Activated effector memory CD4-positive, alpha-beta T cell treated with anti-CD3 and anti-CD28 coated beads, Interleukin-2, amount 50 U/mL, for 16 hours (primary cell): Measurements from ENCODE around the gene TACR2.

Source experiments
- DNase-seq: peaks from one replicate; pipeline ENCODE4 v3.0.0-alpha.2; 2020

TACR2 gene

GRCh38 chr10:69416695-69417094, at the start of gene TACR2:
TACR2 (minus strand) TSS chr10:69416918; CDS start chr10:69416323, 595 bp downstream.
- DNase-seq, result no peak

GRCh38 chr10:69466158-69466490, 49.4 kb upstream of the TACR2 start:
- no peak for DNase-seq

GRCh38 chr10:69465457-69466157, 48.9 kb upstream of the TACR2 start:
- no peak for DNase-seq

GRCh38 chr10:69464801-69465401, 48.2 kb upstream of the TACR2 start:
- DNase-seq, result no peak

- DNase-seq, result no peak
Observed at GRCh38 chr10:69464401-69464800, 47.7 kb upstream of the TACR2 start.

GRCh38 chr10:69463886-69464285, 47.2 kb upstream of the TACR2 start:
- DNase-seq, result no peak

GRCh38 chr10:69461243-69462025, 44.7 kb upstream of the TACR2 start:
- no peak for DNase-seq

GRCh38 chr10:69460576-69461242, 44.0 kb upstream of the TACR2 start:
- no peak for DNase-seq

GRCh38 chr10:69459893-69460575, 43.3 kb upstream of the TACR2 start:
- no peak for DNase-seq

- no peak for DNase-seq
Observed at GRCh38 chr10:69459101-69459790, 42.5 kb upstream of the TACR2 start.

GRCh38 chr10:69458430-69459100, 41.8 kb upstream of the TACR2 start:
- DNase-seq, result no peak

- DNase-seq, result no peak
Observed at GRCh38 chr10:69457771-69458237, 41.1 kb upstream of the TACR2 start.

- DNase-seq, result no peak
Observed at GRCh38 chr10:69456880-69457693, 40.4 kb upstream of the TACR2 start.

- DNase-seq, result no peak
Observed at GRCh38 chr10:69455006-69455763, 38.5 kb upstream of the TACR2 start.

- DNase-seq, result no peak
Observed at GRCh38 chr10:69453795-69454194, 37.1 kb upstream of the TACR2 start.

GRCh38 chr10:69452676-69453415, 36.1 kb upstream of the TACR2 start:
- no peak for DNase-seq

GRCh38 chr10:69451784-69452251, 35.1 kb upstream of the TACR2 start:
- no peak for DNase-seq

- peak; percentile 92 for DNase-seq
Observed at GRCh38 chr10:69451209-69451783, 34.6 kb upstream of the TACR2 start, which contains the start of gene TSPAN15. TSPAN15 (plus strand) TSS chr10:69451465; CDS start chr10:69451595, 130 bp downstream.
